ENCODE measurements around the gene CCS.
"Not testable (repeated sequence)": the region's sequence is repeated elsewhere in the genome, so short reads cannot be mapped to it uniquely, and the experiment has no call there.

Gene CCS, protein sequence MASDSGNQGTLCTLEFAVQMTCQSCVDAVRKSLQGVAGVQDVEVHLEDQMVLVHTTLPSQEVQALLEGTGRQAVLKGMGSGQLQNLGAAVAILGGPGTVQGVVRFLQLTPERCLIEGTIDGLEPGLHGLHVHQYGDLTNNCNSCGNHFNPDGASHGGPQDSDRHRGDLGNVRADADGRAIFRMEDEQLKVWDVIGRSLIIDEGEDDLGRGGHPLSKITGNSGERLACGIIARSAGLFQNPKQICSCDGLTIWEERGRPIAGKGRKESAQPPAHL

GRCh38 chr11:66592457-66593302, at the start of gene CCS, which contains the start of gene CCDC87:
Gene CCS, plus strand, starts transcription at chr11:66593185. Its CDS starts 77 bp downstream, at chr11:66593262.
Gene CCDC87, minus strand, starts transcription at chr11:66593063. Its CDS starts 48 bp downstream, at chr11:66593015.
- peak; percentile 98 to 99 for ATAC-seq

DNA sequence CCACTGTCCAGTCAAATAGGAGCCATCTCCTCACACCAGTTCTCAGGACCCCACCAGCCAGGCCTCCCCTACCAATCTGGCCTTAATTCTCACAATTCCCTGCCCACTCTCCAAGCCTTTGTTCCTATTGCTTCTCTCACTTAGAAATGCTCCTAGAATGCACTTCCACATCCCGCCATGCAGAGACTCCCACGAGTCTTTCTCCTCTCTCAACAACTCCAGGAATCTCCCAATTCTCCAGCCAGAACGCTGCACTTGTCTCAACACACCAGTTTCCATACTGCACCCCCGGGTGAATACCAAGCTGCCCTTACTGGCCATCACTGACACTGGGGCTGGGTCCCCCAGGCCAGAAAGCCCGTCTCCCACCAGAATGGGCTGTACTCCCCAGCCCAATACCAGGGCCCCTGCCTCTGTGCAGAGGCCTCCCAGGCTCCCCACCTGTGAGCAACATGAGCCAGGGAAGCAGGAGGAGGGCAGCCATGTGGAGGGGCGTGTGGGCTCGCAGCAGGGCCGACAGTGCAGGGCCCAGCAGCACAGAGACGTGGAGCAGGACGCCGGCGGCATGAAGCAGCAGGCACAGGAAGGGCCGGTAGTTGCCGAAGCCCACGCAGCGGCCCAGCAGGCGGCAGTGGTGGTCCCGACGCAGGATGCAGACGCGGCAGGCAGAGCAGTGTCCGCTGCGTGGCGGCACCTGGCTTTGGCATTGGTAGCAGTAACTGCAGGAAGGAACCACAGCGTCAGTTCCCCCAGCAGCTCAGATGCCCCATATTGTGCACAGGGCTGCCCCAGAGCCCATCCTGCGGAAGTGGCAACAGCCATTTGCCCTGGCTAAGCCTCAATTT, 49.5 kb upstream of the CCS start:
- ATAC-seq = peak; percentile 9 to 11

- not testable (repeated sequence) for ATAC-seq
Observed at GRCh38 chr11:66544952-66545351, 48.0 kb upstream of the CCS start.

- peak; percentile 91 to 92 for ATAC-seq
Observed at GRCh38 chr11:66545701-66546367, 47.2 kb upstream of the CCS start, which contains the start of gene ZDHHC24. Gene ZDHHC24, minus strand, starts transcription at chr11:66546048. Its CDS starts 45 bp downstream, at chr11:66546003.

DNA sequence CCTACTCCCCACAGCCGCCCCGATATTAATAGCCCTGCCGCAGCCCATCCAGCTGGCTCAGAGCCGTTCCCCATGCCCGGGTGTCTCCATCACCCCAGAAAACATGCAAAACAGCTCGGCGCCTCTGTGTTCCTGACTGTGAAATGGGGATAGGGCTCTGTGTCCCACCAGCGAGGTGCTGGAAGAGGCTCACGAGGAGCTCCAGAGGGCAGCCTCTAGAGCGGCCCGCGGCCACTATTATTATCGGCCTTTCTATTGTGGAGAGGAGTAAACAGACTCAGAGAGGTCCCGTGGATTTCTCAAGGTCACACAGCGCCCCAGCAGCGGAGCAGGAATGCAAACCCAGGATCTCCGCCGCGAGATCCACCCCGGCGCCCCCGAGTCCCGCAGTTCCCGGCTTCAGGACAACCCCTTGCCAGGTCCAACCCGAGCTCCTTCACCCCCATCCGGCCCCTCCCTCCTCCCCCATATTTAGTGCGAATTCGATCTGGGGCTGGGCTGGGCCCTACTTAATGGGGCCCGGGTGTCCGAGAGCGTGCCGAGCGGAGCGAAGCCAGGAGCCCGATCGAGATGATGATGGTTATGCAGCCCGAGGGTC, 46.5 kb upstream of the CCS start, which contains the start of gene ACTN3:
Gene ACTN3 (plus strand): TSS at position 536 of the 598 bp plus-strand sequence. CDS start 35 bp downstream, at position 571.
- ATAC-seq = no peak

DNA sequence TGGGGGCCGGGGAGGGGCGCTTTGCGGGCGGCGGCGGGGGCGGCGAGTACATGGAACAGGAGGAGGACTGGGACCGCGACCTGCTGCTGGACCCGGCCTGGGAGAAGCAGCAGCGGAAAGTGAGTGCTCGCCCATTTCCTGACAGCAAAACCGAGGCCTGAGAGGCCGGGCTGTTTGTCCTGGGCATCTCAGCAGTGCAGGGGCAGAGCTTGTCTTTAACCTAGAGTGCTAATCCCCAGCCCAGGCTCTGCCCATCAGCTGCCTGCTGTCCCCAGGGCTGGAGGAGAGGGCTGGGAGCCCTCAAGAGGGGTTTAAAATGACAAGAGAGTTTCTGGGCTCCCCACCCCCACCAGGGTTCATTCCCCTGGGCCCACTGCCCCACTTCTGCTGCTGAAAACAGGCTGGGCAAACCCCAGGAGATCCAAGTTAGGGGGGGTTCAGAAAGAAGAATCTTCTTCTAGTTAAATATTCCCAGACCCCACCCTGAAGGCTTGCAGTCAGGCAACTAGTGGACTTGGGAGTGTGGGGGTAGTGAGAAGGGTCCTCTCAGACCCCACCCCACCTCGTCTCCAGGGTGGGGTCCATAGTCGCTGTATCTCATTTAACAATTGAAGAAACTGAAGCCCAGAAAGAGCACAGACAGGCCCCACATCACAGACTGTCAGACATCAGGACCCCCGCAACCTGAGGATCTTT, 45.9 kb upstream of the CCS start:
- no peak for ATAC-seq

DNA sequence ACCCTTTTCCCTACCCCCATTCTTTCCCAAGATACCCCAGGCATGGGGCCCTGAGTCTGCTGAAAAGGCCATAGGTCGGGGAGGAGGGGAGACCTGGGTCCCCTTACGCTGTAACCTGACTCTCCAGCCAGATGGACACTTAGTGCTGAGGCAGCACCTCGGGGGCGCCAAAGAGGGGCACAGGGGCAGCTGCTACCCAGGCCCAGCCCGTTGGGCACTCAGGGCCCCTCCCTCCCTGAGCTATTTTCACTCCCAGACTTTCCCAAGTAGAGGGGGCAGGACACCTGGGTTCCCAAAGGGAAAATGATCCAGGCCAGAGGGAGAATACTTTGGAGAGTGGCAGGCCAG, 45.3 kb upstream of the CCS start:
- no peak for ATAC-seq

DNA sequence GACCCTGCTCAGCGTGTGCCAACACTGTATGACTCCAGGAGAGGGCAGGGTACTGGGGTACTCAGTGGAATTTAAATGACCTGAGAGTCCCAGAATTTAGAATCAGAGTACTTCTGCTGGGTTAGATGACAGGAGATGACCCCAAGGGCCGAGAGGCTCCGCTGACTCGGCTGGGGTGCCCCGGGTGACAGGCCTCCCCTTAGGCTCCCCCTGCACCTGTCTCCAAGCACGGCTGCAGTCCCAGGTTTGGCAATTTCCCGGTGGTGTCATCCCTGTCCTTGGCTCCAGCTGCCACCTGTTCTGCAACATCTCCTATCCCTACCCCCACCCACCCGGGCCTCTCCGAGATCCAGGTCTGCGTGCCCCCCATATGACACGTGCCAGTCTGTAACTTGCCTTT, 44.9 kb upstream of the CCS start:
- ATAC-seq = no peak

GRCh38 chr11:66548774-66549630, 44.0 kb upstream of the CCS start:
- ATAC-seq = no peak

DNA sequence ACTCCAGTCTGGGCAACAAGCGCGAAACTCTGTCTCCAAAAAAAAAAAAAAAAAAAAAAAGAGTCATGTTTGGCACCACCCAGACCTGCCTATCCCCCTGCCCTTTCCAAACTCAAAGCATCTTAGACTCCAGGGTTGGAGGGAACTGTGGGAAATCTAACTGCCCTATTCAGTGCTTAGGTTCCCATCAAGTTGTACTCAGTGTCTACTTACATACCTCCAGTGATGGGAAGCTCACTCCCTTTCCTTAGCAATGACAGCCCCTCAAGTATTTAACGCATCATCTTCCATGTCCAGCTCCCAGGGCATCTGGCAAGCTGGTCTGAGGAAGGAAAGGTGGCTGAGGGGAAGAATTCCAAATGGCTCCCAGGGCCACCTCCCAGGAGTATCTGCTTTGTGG, 43.3 kb upstream of the CCS start:
- no peak for ATAC-seq

DNA sequence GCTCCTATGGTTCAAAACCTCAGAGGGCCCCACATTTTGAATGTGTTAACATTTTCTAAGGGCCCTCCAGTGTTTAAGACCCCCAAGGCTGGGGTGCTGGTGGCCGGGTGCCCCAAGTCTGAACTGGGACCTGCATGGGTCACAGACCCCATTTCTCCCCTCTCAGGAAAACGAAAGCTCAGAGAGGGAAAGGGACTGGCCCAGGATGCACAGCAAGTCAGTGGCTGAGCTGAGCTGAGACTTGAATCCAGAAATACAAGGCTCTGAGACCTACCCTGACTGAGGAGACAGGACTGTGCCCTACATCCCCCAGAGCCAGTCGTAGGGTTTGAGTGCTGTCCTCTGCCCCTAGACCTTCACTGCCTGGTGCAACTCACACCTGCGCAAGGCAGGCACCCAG, 42.1 kb upstream of the CCS start:
- no peak for ATAC-seq

GRCh38 chr11:66554602-66555001, 38.4 kb upstream of the CCS start:
- no peak for ATAC-seq

DNA sequence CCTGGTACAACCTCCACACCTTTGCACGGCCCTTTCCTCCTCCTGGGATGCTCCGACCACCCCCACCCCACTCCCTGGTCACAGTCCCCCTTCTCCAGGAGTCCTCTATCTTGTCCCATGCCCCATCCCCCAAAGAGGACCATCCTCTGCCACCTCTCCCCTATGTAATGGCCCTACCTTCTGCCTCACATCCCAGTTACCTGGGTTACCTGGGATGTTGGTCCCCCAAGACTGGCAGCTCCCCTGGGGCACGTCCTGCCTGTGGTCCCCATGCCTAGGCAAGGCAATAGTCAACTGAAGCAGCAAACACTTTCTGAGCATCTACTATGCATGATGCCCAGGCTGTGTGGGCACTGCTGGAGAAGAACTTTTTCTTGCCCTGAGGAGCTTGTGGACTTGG, 37.6 kb upstream of the CCS start:
- ATAC-seq = no peak

GRCh38 chr11:66556086-66556485, 36.9 kb upstream of the CCS start:
- ATAC-seq = no peak

DNA sequence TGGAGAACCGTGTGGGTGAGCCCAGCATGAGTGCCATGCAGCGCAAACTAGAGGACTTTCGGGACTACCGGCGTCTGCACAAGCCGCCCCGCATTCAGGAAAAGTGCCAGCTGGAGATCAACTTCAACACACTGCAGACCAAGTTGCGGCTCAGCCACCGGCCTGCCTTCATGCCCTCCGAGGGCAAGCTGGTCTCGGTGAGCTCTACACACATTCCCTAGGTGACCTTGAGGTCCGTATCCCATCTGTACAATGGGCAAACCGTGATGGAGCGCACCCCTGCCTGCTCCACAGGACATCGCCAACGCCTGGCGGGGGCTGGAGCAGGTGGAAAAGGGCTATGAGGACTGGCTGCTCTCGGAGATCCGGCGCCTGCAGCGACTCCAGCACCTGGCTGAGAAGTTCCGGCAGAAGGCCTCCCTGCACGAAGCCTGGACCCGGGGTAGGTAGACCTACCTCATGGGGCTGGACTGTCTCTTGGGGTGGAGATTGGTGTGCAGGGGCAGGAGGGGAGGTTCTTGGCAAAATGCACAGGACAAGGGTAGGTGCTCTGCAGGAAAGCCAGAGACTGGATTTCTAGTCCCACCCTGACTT, 35.2 kb upstream of the CCS start:
- no peak for ATAC-seq

DNA sequence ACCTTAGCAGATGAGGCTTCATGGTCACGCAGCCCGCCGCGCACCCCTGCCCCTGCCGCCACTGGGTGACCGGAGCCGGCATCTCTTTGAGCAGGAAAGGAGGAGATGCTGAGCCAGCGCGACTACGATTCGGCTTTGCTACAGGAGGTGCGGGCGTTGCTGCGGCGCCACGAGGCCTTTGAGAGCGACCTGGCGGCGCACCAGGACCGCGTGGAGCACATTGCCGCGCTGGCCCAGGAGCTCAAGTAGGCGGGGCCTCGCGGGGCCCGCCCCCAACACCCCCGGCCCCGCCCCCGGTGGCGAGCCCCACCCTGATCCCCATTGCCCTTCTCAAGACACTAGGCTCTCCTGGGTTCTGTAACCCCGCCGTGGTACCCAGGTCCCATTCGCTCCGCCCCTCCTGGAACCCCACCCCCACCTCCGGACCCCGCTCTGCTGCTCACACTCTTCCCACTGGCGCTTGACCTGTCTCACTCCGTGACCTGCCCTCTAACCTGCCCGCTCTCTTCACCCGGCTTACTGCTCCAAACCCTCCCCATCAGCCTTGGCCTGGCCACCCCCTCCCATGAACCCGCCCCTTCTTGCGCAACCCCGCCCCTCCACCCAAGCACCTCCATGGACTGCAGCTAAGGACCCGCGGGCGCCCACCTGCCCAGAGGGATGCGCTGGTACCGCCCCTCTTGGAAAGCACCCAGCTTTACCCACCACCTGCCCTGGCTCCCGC, 33.7 kb upstream of the CCS start:
- peak; percentile 55 to 56 for ATAC-seq

GRCh38 chr11:66559866-66560676, 32.9 kb upstream of the CCS start:
- ATAC-seq = no peak

Data from activated CD4-positive, CD25-positive, alpha-beta regulatory T cell treated with anti-CD3 and anti-CD28 coated beads, Interleukin-2, amount 50 U/mL, for 24 hours (primary cell).